H1 (cell line): Measurements from ENCODE around the gene AGPAT3. TPM values are rescaled to one million over a fixed set of nuclear protein-coding genes. Genes with fewer than 3 reads are reported as not detected.

Source experiments
- FOSL1 ChIP-seq: IDR thresholded peaks from 2 replicates; pipeline ENCODE4 v1.6.1; 2011; ENCODE audit warnings: mild to moderate bottlenecking, low read depth, low read length, moderate library complexity; ENCODE audit not compliant: insufficient read depth
- HDAC6 ChIP-seq: IDR thresholded peaks from one replicate; pipeline ENCODE4 v1.7.1; 2012; ENCODE audit warnings: low read depth, mild to moderate bottlenecking, inconsistent platforms, low read length, moderate library complexity
- KDM4A ChIP-seq: IDR thresholded peaks from one replicate; pipeline ENCODE4 v1.7.1; 2012; ENCODE audit warnings: low read depth, mild to moderate bottlenecking, moderate library complexity, low read length, inconsistent platforms; ENCODE audit not compliant: severe bottlenecking
- POU5F1 ChIP-seq: IDR thresholded peaks from 2 replicates; pipeline ENCODE4 v1.6.1; 2011; ENCODE audit warnings: low read depth, mild to moderate bottlenecking, low read length, moderate library complexity
- RBBP5 ChIP-seq: IDR thresholded peaks from 2 replicates; pipeline ENCODE4 v1.7.1; 2012; ENCODE audit warnings: low read depth, mild to moderate bottlenecking, inconsistent platforms, low read length, moderate library complexity, borderline replicate concordance
- RNF2 ChIP-seq: fragments of 200-900, 300-1000 bp; sonication (generic); IDR thresholded peaks from 2 replicates; pipeline ENCODE4 v1.7.1; 2016; ENCODE audit warnings: borderline replicate concordance, low read depth, mild to moderate bottlenecking, antibody characterized with exemption, low read length; ENCODE audit not compliant: poor library complexity, severe bottlenecking; ENCODE audit errors: missing control alignments
- SP1 ChIP-seq: IDR thresholded peaks from 2 replicates; pipeline ENCODE4 v1.6.1; 2011; ENCODE audit warnings: low read depth, low read length
- SP4 ChIP-seq: IDR thresholded peaks from 2 replicates; pipeline ENCODE4 v1.6.1; 2012; ENCODE audit warnings: low read length, inconsistent platforms
- YY1 ChIP-seq: IDR thresholded peaks from 2 replicates; pipeline ENCODE4 v1.6.1; 2011; ENCODE audit warnings: low read depth, mild to moderate bottlenecking, low read length
- polyA plus RNA-seq, 7 experiments: library from polyadenylated mRNA; depleted of rRNA in 3 of 7; stranded (reverse) in 5 of 7; unstranded in 2 of 7; fragments of >200 nt in 5 of 7; fragments of 200-250 nt in 2 of 7; gene quantifications; 1 replicate in 5 of 7; 2 replicates in 1 of 7; 4 replicates in 1 of 7; pipeline versions ENCODE4 v1.2.1 to v1.2.3, GENCODE V29; 2011 to 2013; ENCODE audit warnings: missing spikeins in 2 of 7, mixed read lengths in 2 of 7
- total RNA-seq: library from RNA; stranded (reverse); fragmentation: NEBNext Ultra II Directional; extraction: Animal tissue kit (Norgen Biotek cat#: 25700); gene quantifications from 2 replicates; pipeline ENCODE4 v1.2.1, GENCODE V29; 2021
- TF ChIP-seq, protein P1 (sequence below): fragments of 300-600 bp; sonication (generic); IDR thresholded peaks from 2 replicates; pipeline ENCODE4 v1.7.1; 2012; ENCODE audit warnings: low read length, moderate library complexity, mild to moderate bottlenecking, inconsistent platforms; ENCODE audit not compliant: insufficient replicate concordance

Gene AGPAT3
- total and polyA plus RNA-seq, 2 of the 8 experiments (the other 6 are each of a cell fraction or from before 2014, with no cell fraction given), result 5.8 to 7.3 TPM

DNA sequence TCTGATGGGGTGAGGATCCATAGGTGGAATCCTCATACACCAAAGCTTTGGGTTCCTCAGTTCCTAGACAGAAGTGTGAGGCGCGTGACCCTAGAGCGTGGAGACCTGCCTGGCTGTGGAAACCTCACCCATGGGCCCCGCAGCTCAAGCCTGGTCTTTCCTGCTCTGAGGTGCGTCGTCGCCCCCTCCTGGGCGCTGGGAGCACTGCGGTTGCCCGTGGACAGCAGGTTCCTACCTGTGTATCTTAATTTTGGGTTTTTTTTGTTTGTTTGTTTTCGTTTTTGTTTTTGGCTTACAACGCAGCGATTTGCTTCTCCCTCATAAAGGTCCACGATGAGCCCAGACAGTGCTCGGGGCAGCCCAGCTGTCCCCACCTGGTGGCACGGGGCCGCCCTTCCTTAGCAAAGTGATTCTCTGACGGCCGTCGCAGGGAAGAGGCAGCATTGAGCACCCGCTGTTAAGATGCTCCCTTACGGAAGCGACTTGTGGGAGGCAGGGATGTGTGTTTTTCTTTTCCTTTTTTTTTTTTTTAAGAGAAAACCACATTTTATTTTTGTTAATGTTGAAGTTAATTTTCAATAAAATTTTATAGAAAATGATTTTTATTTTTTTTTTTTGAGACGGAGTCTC is 110.6 kb downstream of the AGPAT3 start (continued):
- no peak for TF ChIP-seq KDM4A
- TF ChIP-seq SP1, result no peak
- TF ChIP-seq HDAC6, result no peak
- TF ChIP-seq RNF2, result no peak
- TF ChIP-seq RBBP5, result no peak
- no peak for TF ChIP-seq POU5F1
- TF ChIP-seq FOSL1, result no peak
- TF ChIP-seq, protein P1, sequence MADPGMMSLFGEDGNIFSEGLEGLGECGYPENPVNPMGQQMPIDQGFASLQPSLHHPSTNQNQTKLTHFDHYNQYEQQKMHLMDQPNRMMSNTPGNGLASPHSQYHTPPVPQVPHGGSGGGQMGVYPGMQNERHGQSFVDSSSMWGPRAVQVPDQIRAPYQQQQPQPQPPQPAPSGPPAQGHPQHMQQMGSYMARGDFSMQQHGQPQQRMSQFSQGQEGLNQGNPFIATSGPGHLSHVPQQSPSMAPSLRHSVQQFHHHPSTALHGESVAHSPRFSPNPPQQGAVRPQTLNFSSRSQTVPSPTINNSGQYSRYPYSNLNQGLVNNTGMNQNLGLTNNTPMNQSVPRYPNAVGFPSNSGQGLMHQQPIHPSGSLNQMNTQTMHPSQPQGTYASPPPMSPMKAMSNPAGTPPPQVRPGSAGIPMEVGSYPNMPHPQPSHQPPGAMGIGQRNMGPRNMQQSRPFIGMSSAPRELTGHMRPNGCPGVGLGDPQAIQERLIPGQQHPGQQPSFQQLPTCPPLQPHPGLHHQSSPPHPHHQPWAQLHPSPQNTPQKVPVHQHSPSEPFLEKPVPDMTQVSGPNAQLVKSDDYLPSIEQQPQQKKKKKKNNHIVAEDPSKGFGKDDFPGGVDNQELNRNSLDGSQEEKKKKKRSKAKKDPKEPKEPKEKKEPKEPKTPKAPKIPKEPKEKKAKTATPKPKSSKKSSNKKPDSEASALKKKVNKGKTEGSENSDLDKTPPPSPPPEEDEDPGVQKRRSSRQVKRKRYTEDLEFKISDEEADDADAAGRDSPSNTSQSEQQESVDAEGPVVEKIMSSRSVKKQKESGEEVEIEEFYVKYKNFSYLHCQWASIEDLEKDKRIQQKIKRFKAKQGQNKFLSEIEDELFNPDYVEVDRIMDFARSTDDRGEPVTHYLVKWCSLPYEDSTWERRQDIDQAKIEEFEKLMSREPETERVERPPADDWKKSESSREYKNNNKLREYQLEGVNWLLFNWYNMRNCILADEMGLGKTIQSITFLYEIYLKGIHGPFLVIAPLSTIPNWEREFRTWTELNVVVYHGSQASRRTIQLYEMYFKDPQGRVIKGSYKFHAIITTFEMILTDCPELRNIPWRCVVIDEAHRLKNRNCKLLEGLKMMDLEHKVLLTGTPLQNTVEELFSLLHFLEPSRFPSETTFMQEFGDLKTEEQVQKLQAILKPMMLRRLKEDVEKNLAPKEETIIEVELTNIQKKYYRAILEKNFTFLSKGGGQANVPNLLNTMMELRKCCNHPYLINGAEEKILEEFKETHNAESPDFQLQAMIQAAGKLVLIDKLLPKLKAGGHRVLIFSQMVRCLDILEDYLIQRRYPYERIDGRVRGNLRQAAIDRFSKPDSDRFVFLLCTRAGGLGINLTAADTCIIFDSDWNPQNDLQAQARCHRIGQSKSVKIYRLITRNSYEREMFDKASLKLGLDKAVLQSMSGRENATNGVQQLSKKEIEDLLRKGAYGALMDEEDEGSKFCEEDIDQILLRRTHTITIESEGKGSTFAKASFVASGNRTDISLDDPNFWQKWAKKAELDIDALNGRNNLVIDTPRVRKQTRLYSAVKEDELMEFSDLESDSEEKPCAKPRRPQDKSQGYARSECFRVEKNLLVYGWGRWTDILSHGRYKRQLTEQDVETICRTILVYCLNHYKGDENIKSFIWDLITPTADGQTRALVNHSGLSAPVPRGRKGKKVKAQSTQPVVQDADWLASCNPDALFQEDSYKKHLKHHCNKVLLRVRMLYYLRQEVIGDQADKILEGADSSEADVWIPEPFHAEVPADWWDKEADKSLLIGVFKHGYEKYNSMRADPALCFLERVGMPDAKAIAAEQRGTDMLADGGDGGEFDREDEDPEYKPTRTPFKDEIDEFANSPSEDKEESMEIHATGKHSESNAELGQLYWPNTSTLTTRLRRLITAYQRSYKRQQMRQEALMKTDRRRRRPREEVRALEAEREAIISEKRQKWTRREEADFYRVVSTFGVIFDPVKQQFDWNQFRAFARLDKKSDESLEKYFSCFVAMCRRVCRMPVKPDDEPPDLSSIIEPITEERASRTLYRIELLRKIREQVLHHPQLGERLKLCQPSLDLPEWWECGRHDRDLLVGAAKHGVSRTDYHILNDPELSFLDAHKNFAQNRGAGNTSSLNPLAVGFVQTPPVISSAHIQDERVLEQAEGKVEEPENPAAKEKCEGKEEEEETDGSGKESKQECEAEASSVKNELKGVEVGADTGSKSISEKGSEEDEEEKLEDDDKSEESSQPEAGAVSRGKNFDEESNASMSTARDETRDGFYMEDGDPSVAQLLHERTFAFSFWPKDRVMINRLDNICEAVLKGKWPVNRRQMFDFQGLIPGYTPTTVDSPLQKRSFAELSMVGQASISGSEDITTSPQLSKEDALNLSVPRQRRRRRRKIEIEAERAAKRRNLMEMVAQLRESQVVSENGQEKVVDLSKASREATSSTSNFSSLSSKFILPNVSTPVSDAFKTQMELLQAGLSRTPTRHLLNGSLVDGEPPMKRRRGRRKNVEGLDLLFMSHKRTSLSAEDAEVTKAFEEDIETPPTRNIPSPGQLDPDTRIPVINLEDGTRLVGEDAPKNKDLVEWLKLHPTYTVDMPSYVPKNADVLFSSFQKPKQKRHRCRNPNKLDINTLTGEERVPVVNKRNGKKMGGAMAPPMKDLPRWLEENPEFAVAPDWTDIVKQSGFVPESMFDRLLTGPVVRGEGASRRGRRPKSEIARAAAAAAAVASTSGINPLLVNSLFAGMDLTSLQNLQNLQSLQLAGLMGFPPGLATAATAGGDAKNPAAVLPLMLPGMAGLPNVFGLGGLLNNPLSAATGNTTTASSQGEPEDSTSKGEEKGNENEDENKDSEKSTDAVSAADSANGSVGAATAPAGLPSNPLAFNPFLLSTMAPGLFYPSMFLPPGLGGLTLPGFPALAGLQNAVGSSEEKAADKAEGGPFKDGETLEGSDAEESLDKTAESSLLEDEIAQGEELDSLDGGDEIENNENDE, result no peak
- TF ChIP-seq YY1, result no peak
- TF ChIP-seq SP4, result no peak
